HL-60 (cell line): ENCODE data around the gene ANKK1.

Experiments used
- DNase-seq, 2 experiments: peaks; one replicate each; pipeline ENCODE4 v3.0.0-alpha.2; 2010 to 2020; ENCODE audit warnings: low read depth in 1 of 2, low spot score in 1 of 2
- H3K27ac ChIP-seq: fragments of 250-450 bp; sonication (Bioruptor Pico); replicated peaks from 2 replicates; pipeline ENCODE4 v1.5.1; 2020; ENCODE audit warnings: mild to moderate bottlenecking, moderate library complexity
- H3K27me3 ChIP-seq: fragments of 250-450 bp; sonication (Bioruptor Pico); 2 replicates; pipeline ENCODE4 v1.5.1; 2021; ENCODE audit warnings: mild to moderate bottlenecking, moderate library complexity; ENCODE audit not compliant: insufficient read depth, poor library complexity, severe bottlenecking
- H3K4me3 ChIP-seq: replicated peaks from 2 replicates; pipeline ENCODE4 v1.5.1; 2011; ENCODE audit warnings: mild to moderate bottlenecking, control low read depth, low read length; ENCODE audit not compliant: insufficient read depth
- GABPA ChIP-seq: IDR thresholded peaks from 2 replicates; pipeline ENCODE4 v1.6.1; 2012; ENCODE audit warnings: low read depth
- POLR2AphosphoS5 ChIP-seq: IDR thresholded peaks from 2 replicates; pipeline ENCODE4 v1.6.1; 2012; ENCODE audit warnings: low read depth
- SPI1 ChIP-seq: IDR thresholded peaks from 2 replicates; pipeline ENCODE4 v1.6.1; 2012; ENCODE audit warnings: low read depth, mild to moderate bottlenecking, borderline replicate concordance
- TF ChIP-seq, protein P1 (sequence below): IDR thresholded peaks from one replicate; pipeline ENCODE4 v1.5.1; 2011; ENCODE audit warnings: low read length, control low read depth, inconsistent platforms; ENCODE audit not compliant: insufficient read depth
- TF ChIP-seq, protein P2 (sequence below): IDR thresholded peaks from 2 replicates; pipeline ENCODE4 v1.6.1; 2012; ENCODE audit warnings: low read depth; ENCODE audit not compliant: insufficient replicate concordance

The ANKK1 gene

GRCh38 chr11:113396690-113397089 is 9.1 kb downstream of the ANKK1 start:
- TF ChIP-seq SPI1 (no peak), GABPA (no peak), POLR2AphosphoS5 (no peak)
- TF ChIP-seq, protein P1, sequence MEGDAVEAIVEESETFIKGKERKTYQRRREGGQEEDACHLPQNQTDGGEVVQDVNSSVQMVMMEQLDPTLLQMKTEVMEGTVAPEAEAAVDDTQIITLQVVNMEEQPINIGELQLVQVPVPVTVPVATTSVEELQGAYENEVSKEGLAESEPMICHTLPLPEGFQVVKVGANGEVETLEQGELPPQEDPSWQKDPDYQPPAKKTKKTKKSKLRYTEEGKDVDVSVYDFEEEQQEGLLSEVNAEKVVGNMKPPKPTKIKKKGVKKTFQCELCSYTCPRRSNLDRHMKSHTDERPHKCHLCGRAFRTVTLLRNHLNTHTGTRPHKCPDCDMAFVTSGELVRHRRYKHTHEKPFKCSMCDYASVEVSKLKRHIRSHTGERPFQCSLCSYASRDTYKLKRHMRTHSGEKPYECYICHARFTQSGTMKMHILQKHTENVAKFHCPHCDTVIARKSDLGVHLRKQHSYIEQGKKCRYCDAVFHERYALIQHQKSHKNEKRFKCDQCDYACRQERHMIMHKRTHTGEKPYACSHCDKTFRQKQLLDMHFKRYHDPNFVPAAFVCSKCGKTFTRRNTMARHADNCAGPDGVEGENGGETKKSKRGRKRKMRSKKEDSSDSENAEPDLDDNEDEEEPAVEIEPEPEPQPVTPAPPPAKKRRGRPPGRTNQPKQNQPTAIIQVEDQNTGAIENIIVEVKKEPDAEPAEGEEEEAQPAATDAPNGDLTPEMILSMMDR: no peak
- TF ChIP-seq, protein P2, sequence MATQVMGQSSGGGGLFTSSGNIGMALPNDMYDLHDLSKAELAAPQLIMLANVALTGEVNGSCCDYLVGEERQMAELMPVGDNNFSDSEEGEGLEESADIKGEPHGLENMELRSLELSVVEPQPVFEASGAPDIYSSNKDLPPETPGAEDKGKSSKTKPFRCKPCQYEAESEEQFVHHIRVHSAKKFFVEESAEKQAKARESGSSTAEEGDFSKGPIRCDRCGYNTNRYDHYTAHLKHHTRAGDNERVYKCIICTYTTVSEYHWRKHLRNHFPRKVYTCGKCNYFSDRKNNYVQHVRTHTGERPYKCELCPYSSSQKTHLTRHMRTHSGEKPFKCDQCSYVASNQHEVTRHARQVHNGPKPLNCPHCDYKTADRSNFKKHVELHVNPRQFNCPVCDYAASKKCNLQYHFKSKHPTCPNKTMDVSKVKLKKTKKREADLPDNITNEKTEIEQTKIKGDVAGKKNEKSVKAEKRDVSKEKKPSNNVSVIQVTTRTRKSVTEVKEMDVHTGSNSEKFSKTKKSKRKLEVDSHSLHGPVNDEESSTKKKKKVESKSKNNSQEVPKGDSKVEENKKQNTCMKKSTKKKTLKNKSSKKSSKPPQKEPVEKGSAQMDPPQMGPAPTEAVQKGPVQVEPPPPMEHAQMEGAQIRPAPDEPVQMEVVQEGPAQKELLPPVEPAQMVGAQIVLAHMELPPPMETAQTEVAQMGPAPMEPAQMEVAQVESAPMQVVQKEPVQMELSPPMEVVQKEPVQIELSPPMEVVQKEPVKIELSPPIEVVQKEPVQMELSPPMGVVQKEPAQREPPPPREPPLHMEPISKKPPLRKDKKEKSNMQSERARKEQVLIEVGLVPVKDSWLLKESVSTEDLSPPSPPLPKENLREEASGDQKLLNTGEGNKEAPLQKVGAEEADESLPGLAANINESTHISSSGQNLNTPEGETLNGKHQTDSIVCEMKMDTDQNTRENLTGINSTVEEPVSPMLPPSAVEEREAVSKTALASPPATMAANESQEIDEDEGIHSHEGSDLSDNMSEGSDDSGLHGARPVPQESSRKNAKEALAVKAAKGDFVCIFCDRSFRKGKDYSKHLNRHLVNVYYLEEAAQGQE: no peak
- H3K27ac ChIP-seq: no peak overlapping the region
- no peak overlapping the region for H3K4me3 ChIP-seq
- H3K27me3 ChIP-seq: no peaks in the 10 kb centered on the region
- DNase-seq: no peak

DNA sequence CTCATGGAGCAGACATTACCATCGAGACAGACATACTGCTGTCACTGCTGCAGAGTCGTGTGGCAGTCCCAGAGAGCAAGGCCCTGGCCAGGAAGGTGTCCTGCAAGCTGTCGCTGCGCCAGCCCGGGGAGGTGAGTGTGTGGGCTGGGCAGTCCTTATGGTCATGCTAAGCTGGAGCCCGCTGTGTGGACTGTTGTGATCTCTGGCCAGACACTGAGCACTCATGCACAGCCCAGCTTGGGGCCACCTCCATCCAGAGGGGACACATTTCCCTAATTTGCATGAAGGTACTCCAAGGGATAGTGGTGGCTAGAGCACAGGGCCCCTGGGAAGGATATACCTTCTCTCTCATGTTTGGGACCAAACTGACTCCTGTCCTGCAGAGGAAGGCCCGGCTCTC is 9.6 kb downstream of the ANKK1 start:
- Histone ChIP-seq H3K27ac (no peak overlapping the region), H3K4me3 (no peak overlapping the region), H3K27me3 (no peaks in the 10 kb centered on the region)
- no peak for DNase-seq
- no peak for TF ChIP-seq POLR2AphosphoS5
- TF ChIP-seq SPI1: no peak
- TF ChIP-seq, protein P2: no peak

GRCh38 chr11:113397821-113398220 is 10.2 kb downstream of the ANKK1 start:
- Histone ChIP-seq H3K27ac (no peak overlapping the region), H3K27me3 (no peaks in the 10 kb centered on the region), H3K4me3 (no peak overlapping the region)
- TF ChIP-seq SPI1: no peak
- TF ChIP-seq POLR2AphosphoS5: no peak
- TF ChIP-seq, protein P1: no peak
- TF ChIP-seq GABPA: no peak
- TF ChIP-seq, protein P2: no peak
- no peak for DNase-seq
